ENCODE data around the gene FYB1. TPM values are rescaled to one million over a fixed set of nuclear protein-coding genes. Genes with fewer than 3 reads are reported as not detected.

FYB1 gene
- total RNA-seq, 1 donor, result under 0.01 TPM

- Histone ChIP-seq H3K9me3 (ENCODE audit: low read depth, low read length) (no peaks in the 10 kb centered on the region), H3K27ac (ENCODE audit: low read depth, low read length) (no peak overlapping the region), H2AFZ (ENCODE audit: low read length) (no peak overlapping the region), H3K36me3 (ENCODE audit: insufficient read depth, low read length) (no peaks in the 10 kb centered on the region), H3K79me2 (ENCODE audit: insufficient read depth, low read length) (no peaks in the 10 kb centered on the region), H3K4me3 (ENCODE audit: insufficient read depth, low read length) (no peak overlapping the region), H3K27me3 (ENCODE audit: insufficient read depth, low read length) (peaks cover 5% of the 10 kb centered on the region), H4K20me1 (ENCODE audit: insufficient read depth, low read length) (no peaks in the 10 kb centered on the region), H3K4me1 (ENCODE audit: insufficient read depth, low read length) (no peaks in the 10 kb centered on the region), H3K4me2 (ENCODE audit: insufficient read depth, low read length) (no peak overlapping the region)
- DNase-seq (ENCODE audit: insufficient read length, low spot score, missing footprints), result no peak
- TF ChIP-seq CTCF (IDR thresholded peaks at IDR 0.05; ENCODE audit: extremely low read depth, low read depth, low read length), result no peak
Measured at GRCh38 chr5:39157701-39158100, 61.7 kb downstream of the FYB1 start.

GRCh38 chr5:39156082-39156481 lies 63.3 kb downstream of the FYB1 start:
- H2AFZ ChIP-seq (ENCODE audit: low read length), result peak overlapping the region; percentile 17
- no peak overlapping the region for H3K27ac ChIP-seq (ENCODE audit: low read depth, low read length)
- TF ChIP-seq CTCF (IDR thresholded peaks at IDR 0.05; ENCODE audit: extremely low read depth, low read depth, low read length), result no peak

GRCh38 chr5:39151745-39152144 lies 67.6 kb downstream of the FYB1 start:
- no peaks in the 10 kb centered on the region for H3K36me3 ChIP-seq (ENCODE audit: insufficient read depth, low read length)
- no peak for DNase-seq (ENCODE audit: insufficient read length, low spot score, missing footprints)

More at GRCh38 chr5:39156082-39156481, 63.3 kb downstream of the FYB1 start:
- H3K9me3 ChIP-seq (ENCODE audit: low read depth, low read length), result no peaks in the 10 kb centered on the region
- DNase-seq (ENCODE audit: insufficient read length, low spot score, missing footprints), result no peak
- no peaks in the 10 kb centered on the region for H3K79me2 ChIP-seq (ENCODE audit: insufficient read depth, low read length)
- no peak overlapping the region for H3K4me3 ChIP-seq (ENCODE audit: insufficient read depth, low read length)
- no peaks in the 10 kb centered on the region for H4K20me1 ChIP-seq (ENCODE audit: insufficient read depth, low read length)
- H3K27me3 ChIP-seq (ENCODE audit: insufficient read depth, low read length), result peaks cover 5% of the 10 kb centered on the region
- no peaks in the 10 kb centered on the region for H3K4me1 ChIP-seq (ENCODE audit: insufficient read depth, low read length)
- H3K4me2 ChIP-seq (ENCODE audit: insufficient read depth, low read length), result no peak overlapping the region
- no peaks in the 10 kb centered on the region for H3K36me3 ChIP-seq (ENCODE audit: insufficient read depth, low read length)

GRCh38 chr5:39149966-39150365 lies 69.4 kb downstream of the FYB1 start:
- Histone ChIP-seq H3K4me1 (ENCODE audit: insufficient read depth, low read length) (no peaks in the 10 kb centered on the region), H3K36me3 (ENCODE audit: insufficient read depth, low read length) (no peaks in the 10 kb centered on the region), H3K4me3 (ENCODE audit: insufficient read depth, low read length) (no peak overlapping the region), H2AFZ (ENCODE audit: low read length) (peak overlapping the region; percentile 15), H3K4me2 (ENCODE audit: insufficient read depth, low read length) (no peak overlapping the region), H3K9me3 (ENCODE audit: low read depth, low read length) (no peaks in the 10 kb centered on the region), H3K27me3 (ENCODE audit: insufficient read depth, low read length) (no peaks in the 10 kb centered on the region), H3K27ac (ENCODE audit: low read depth, low read length) (no peak overlapping the region), H4K20me1 (ENCODE audit: insufficient read depth, low read length) (no peaks in the 10 kb centered on the region), H3K79me2 (ENCODE audit: insufficient read depth, low read length) (no peaks in the 10 kb centered on the region)
- no peak for TF ChIP-seq CTCF (IDR thresholded peaks at IDR 0.05; ENCODE audit: extremely low read depth, low read depth, low read length)
- no peak for DNase-seq (ENCODE audit: insufficient read length, low spot score, missing footprints)

More at GRCh38 chr5:39151745-39152144, 67.6 kb downstream of the FYB1 start:
- H3K4me2 ChIP-seq (ENCODE audit: insufficient read depth, low read length), result no peak overlapping the region
- no peak for TF ChIP-seq CTCF (IDR thresholded peaks at IDR 0.05; ENCODE audit: extremely low read depth, low read depth, low read length)
- H3K27me3 ChIP-seq (ENCODE audit: insufficient read depth, low read length), result no peaks in the 10 kb centered on the region
- no peaks in the 10 kb centered on the region for H3K9me3 ChIP-seq (ENCODE audit: low read depth, low read length)
- no peak overlapping the region for H3K4me3 ChIP-seq (ENCODE audit: insufficient read depth, low read length)
- no peaks in the 10 kb centered on the region for H3K79me2 ChIP-seq (ENCODE audit: insufficient read depth, low read length)
- H3K4me1 ChIP-seq (ENCODE audit: insufficient read depth, low read length), result no peaks in the 10 kb centered on the region
- H4K20me1 ChIP-seq (ENCODE audit: insufficient read depth, low read length), result no peaks in the 10 kb centered on the region
- H3K27ac ChIP-seq (ENCODE audit: low read depth, low read length), result no peak overlapping the region
- H2AFZ ChIP-seq (ENCODE audit: low read length), result no peak overlapping the region
